BJ (cell line): Measurements from ENCODE around the gene EGFR. TPM values are rescaled to one million over a fixed set of nuclear protein-coding genes. Genes with fewer than 3 reads are reported as not detected.

Experiments used
- CTCF ChIA-PET: fragments of 350-600 bp; formaldehyde crosslinking; extraction: SDS; loops from one replicate; lab custom pipeline; 2021; ENCODE audit warnings: antibody characterized with exemption, inconsistent platforms; lab: Yijun Ruan, JAX
- POLR2A ChIA-PET: fragments of 300-600 bp; sonication (Branson Sonifier 250); formaldehyde crosslinking; extraction: SDS; loops from one replicate; lab custom pipeline; 2021; ENCODE audit warnings: antibody characterized with exemption; lab: Charles Lee
- DNase-seq: peaks from one replicate; pipeline ENCODE4 v3.0.0-alpha.2; 2011; ENCODE audit warnings: low read depth
- H3K27me3 ChIP-seq: 2 replicates; pipeline ENCODE4 v1.6.0; 2011; ENCODE audit warnings: low read length; ENCODE audit not compliant: control insufficient read depth, insufficient read depth
- H3K36me3 ChIP-seq: 2 replicates; pipeline ENCODE4 v1.5.1; 2011; ENCODE audit warnings: low read length; ENCODE audit not compliant: control insufficient read depth, insufficient read depth
- H3K4me3 ChIP-seq: 2 replicates; pipeline ENCODE4 v1.5.1; 2011; ENCODE audit warnings: low read depth, mild to moderate bottlenecking, control low read depth, low read length
- polyA plus RNA-seq: library from polyadenylated mRNA; depleted of rRNA; stranded (reverse); fragments of >200 nt; gene quantifications from 2 replicates; pipeline ENCODE4 v1.2.3, GENCODE V29; 2011
- TF ChIP-seq, protein P1 (sequence below): IDR thresholded peaks from 2 replicates; pipeline ENCODE4 v1.5.1; 2011; ENCODE audit warnings: low read depth, mild to moderate bottlenecking, control low read depth, inconsistent platforms, low read length, moderate library complexity; ENCODE audit not compliant: insufficient read depth

The EGFR gene
- polyA plus RNA-seq, 1 experiment: 34.0 TPM

DNA sequence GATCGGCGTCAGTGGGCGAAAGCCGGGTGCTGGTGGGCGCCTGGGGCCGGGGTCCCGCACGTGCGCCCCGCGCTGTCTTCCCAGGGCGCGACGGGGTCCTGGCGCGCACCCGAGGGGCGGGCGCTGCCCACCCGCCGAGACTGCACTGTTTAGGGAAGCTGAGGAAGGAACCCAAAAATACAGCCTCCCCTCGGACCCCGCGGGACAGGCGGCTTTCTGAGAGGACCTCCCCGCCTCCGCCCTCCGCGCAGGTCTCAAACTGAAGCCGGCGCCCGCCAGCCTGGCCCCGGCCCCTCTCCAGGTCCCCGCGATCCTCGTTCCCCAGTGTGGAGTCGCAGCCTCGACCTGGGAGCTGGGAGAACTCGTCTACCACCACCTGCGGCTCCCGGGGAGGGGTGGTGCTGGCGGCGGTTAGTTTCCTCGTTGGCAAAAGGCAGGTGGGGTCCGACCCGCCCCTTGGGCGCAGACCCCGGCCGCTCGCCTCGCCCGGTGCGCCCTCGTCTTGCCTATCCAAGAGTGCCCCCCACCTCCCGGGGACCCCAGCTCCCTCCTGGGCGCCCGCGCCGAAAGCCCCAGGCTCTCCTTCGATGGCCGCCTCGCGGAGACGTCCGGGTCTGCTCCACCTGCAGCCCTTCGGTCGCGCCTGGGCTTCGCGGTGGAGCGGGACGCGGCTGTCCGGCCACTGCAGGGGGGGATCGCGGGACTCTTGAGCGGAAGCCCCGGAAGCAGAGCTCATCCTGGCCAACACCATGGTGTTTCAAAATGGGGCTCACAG is 1.1 kb downstream of the EGFR start:
- CTCF ChIA-PET: interaction anchor here (0.7 to 6.8 kb wide), 7 partner anchors 10 to 235 kb away, joined by 3 to 54 read pairs (median 3); no protein-coding TSS in a partner anchor
- POLR2A ChIA-PET: interaction anchor here (0.7 kb wide), 1 partner anchor 228 kb away, joined by 8 read pairs; no protein-coding TSS in a partner anchor
- no peaks in the 10 kb centered on the region for H3K36me3 ChIP-seq
- DNase-seq: no peak
- H3K27me3 ChIP-seq: no peaks in the 10 kb centered on the region
- H3K4me3 ChIP-seq: peak overlapping the region; percentile 87
- TF ChIP-seq, protein P1, sequence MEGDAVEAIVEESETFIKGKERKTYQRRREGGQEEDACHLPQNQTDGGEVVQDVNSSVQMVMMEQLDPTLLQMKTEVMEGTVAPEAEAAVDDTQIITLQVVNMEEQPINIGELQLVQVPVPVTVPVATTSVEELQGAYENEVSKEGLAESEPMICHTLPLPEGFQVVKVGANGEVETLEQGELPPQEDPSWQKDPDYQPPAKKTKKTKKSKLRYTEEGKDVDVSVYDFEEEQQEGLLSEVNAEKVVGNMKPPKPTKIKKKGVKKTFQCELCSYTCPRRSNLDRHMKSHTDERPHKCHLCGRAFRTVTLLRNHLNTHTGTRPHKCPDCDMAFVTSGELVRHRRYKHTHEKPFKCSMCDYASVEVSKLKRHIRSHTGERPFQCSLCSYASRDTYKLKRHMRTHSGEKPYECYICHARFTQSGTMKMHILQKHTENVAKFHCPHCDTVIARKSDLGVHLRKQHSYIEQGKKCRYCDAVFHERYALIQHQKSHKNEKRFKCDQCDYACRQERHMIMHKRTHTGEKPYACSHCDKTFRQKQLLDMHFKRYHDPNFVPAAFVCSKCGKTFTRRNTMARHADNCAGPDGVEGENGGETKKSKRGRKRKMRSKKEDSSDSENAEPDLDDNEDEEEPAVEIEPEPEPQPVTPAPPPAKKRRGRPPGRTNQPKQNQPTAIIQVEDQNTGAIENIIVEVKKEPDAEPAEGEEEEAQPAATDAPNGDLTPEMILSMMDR: peak; percentile 18; the same call in 1 of the 2 replicates

DNA sequence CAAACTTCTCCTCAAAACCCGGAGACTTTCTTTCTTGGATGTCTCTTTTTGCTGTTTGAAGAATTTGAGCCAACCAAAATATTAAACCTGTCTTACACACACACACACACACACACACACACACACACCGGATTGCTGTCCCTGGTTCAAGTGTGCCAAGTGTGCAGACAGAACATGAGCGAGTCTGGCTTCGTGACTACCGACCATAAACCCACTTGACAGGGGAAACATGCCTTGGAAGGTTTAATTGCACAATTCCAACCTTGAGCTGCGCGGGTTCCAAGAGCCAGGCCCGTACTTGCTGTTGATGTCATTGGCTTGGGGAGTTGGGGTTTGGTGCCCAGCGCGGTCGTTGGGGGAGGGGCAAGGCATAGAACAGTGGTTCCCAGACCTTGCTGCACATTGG is 1.7 kb downstream of the EGFR start:
- no peak for DNase-seq
- CTCF ChIA-PET: interaction anchor here (0.7 to 6.8 kb wide), 5 partner anchors 9 to 235 kb away, joined by 3 to 54 read pairs (median 3); no protein-coding TSS in a partner anchor
- TF ChIP-seq, protein P1: no peak
- H3K4me3 ChIP-seq: peak overlapping the region; percentile 87
- no peaks in the 10 kb centered on the region for H3K27me3 ChIP-seq
- POLR2A ChIA-PET: interaction anchor here (0.7 kb wide), 1 partner anchor 227 kb away, joined by 8 read pairs; no protein-coding TSS in a partner anchor
- H3K36me3 ChIP-seq: no peaks in the 10 kb centered on the region

GRCh38 chr7:55021053-55021452 is 2.2 kb downstream of the EGFR start:
- H3K4me3 ChIP-seq: peak overlapping the region; percentile 87
- ChIA-PET POLR2A (no interaction called here), CTCF (interaction anchor here (1.3 to 6.8 kb wide), 2 partner anchors 171 to 234 kb away, joined by 3 to 54 read pairs; no protein-coding TSS in a partner anchor)
- H3K36me3 ChIP-seq: no peaks in the 10 kb centered on the region
- H3K27me3 ChIP-seq: no peaks in the 10 kb centered on the region
- TF ChIP-seq, protein P1: no peak
- no peak for DNase-seq

GRCh38 chr7:55022002-55022985 is 3.5 kb downstream of the EGFR start:
- H3K4me3 ChIP-seq: peak overlapping the region; percentile 5; the same call in 1 of the 2 replicates
- ChIA-PET POLR2A (interaction anchor here (0.6 kb wide), 2 partner anchors 50 to 64 kb away, joined by 3 read pairs; no protein-coding TSS in a partner anchor), CTCF (interaction anchor here (0.7 to 6.8 kb wide), 2 partner anchors 102 to 233 kb away, joined by 3 to 54 read pairs; no protein-coding TSS in a partner anchor)
- TF ChIP-seq, protein P1: no peak
- no peak for DNase-seq
- no peaks in the 10 kb centered on the region for H3K36me3 ChIP-seq
- no peaks in the 10 kb centered on the region for H3K27me3 ChIP-seq
